NCI-H2227 treated with DMSO at 0.1 percent for 48 hours (cell line): ENCODE measurements around the gene ROCK1.

ENCODE experiments used
- DNase-seq: peaks from one replicate; lab custom pipeline; 2025; lab: John Stamatoyannopoulos, UW

ROCK1 gene

DNA sequence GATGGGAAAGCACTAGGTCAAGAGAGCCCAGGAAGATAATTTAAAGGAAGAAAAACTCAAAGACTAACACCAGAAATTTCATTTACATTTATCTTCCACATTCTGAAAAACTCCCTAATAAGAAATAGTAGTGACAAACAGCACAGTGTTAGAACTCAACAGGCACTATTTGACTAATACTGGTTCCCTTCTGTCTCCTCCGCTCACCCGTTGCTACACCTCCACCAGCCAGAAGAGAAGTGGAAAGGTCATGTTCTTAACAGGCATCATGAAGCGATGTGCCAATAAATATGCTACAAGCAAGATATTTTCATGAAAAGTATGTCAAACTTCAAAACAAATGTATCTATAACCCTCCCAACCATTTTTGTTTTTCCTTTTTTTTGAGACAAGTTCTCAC is 5.7 kb downstream of the ROCK1 start:
- no peak for DNase-seq

DNA sequence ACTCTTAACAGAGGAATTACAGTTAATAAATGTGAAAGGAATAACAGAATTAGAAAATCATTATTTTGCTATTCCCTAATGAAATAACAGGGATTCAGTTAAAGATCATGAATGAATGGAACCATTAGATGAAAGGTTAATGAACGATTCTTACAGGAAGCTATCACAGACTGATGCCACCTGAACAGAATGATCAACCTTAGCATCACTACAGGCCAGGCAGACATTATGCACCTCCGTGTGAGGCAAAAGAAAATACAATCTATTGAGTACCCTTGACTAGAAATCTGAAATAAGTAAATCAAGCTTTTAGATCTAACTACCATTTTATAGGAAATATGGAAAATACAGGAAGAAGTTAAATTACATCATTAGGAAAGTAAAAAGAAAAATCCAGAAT is 10.4 kb downstream of the ROCK1 start:
- DNase-seq, result no peak

DNA sequence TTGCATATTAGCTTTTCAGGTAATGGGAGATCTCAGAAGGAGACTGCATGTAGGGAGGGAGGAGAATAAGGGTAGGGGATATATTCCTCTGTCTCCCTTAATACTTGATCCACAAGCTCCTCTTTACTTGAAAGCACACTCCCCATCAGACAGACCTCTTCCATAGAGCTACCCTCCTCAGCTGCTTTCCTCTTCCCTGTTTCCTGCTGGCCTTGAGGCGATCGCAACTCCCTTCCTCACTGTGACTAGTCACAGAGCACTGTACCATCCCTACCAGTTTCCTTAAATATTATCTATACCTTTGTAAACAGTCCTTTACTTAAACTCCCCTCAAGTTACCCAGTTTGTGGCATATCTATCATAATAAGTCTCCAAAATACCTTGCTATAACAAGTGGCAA is 10.9 kb downstream of the ROCK1 start:
- DNase-seq, result no peak

DNA sequence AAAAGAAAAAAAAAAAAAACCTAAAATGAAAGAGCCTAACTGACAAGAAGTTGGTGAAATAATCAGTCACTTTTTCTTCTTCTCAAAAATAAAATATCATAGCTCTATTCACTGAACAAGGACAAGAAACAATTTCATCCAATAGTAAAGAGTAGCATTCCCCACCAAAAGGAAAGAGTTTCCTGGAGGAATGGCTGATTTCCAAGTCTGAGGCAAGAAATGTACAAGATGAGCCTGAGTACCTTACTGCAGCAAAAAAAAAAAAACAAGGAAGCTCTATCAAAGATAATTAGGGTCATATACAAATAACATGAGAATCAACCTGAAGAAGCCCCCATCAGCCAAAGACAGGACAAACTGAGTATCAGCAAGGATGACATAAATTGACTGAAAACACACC is 11.5 kb downstream of the ROCK1 start:
- no peak for DNase-seq

DNA sequence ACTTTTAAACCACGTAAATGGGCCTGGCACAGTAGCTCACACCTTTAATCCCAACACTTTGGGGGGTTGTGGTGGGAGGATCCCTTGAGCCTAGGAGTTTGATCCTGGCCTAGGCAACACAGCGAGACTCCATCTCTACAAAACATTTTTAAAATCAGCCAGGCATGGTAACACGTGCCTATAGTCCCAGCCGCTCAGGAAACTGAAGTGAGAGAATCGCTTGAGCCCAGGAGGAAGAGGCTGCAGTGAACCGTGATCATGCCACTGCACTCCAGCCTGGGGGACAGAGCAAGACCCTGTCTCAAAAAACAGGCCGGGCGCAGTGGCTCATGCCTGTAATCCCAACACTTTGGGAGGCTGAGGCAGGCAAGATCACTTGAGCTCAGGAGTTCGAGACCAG is 12.2 kb downstream of the ROCK1 start:
- no peak for DNase-seq

DNA sequence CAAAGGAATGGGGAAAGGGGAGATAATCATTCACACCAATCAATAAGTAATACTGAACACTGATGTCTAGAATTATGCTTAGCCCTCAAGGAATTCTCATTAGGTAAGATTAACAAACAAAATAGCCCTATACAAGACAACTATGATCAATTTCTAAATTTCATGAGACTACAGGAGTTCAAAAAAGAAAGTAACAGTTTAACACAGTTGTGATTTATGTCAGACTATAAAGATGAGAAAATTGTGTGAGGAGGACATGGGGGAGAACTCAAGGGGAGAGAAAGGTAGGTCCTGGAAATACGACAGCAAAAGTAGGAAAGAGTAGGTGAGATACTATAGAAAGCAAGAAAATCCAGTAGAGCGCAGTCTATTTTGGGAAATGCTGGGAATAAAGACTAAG is 14.9 kb downstream of the ROCK1 start:
- no peak for DNase-seq

DNA sequence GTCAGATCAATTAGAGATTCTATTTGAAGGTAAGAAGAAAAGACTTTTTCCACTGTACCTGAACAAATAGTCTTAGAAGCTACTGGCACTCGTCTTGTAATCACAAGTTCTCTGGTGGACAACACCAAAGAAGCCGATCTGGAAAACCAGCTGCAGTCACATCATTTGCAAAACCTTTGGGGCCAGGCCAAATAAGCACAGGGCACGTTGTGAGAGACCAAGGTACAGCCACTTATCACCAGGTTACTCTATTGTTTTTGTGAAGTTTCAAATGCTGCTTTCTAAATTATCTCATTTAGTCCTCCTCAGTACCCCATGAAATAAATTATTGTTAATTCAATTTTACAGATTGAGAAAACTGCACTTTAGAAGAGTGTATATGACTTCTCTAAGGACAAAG is 18.5 kb downstream of the ROCK1 start:
- DNase-seq, result no peak

DNA sequence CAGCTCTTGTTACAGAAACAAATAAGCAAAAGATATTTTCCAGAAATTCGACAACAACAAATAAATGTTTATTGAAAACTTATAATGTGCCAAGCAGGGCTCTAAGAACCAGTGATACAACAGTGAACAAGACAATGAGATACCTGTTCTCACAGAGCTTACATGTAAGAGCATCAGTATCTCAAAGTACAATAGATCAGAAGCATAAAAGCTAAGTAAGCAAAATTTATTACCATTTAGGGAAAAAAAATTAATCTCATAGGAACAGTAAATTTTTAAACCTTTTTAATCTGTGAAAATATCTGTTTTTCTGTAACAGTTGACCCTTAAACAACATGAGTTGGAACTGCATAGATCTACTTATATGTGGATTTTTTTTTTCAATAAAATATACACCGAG is 20.9 kb downstream of the ROCK1 start:
- no peak for DNase-seq

DNA sequence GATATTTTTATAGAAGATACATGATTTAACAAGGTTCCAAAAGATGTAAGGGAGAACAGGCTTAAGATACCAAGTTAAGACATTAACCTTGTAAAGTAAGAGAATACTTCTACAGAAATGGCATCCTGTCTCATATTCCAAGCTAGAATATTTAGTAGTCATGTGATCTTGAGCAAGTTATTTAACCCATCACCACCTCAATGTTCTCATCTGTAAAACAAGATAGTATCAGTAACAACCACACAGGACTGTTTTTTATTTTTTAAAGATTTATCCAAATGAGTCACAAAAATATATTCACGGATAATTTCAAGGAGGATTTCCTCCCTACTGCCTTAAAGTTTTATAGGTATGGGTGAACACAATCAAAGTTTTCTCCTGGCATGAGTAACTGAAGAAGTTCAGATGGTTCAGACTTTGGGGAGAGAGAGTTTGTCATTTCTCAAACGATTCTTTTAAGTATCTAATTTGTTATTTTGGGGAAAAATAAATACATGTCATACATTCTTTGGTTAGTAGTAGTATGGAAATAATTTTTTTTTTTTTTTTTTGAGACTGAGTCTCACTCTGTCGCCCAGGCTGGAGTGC is 25.9 kb downstream of the ROCK1 start:
- DNase-seq, result no peak

DNA sequence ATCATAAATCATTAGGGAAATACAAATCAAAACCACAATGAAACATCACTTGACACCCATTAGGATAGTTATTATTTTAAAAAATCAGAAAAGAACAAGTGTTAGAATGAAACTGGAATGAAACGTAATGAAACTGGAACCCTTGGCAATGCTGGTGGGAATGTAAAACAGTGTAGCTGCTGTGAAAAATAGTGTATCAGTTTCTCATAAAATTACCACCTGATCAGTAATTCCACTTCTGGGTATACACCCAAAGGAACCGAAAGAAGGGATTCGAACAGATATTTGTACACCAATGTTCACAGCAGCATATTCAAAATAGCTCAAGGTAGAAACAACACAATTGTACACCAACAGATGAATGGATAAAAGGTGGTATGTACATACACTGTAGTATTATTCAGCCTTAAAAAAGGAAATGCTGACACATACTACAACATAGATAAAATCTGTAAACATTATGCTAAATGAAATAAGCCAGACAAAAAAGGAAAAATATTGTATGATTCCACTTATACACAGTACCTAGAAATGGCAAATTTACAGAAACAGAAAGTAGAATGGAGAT is 27.0 kb downstream of the ROCK1 start:
- no peak for DNase-seq

DNA sequence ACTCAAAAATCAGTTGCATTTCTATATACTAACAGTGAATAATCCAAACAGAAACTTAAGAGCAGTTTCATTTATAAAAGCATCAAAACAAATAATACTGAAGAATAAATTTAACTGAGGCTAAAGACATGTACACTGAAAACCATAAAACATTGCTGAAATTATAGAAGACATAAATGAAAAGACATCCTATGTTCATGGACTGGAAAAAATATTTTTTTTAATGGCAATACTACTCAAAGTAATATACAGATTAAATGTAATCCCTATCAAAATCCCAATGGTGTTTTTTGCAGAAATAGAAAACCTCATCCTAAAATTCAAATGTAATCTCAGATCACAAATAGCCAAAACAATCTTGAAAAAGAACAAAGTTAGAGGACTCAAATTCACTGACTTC is 28.6 kb downstream of the ROCK1 start:
- no peak for DNase-seq

DNA sequence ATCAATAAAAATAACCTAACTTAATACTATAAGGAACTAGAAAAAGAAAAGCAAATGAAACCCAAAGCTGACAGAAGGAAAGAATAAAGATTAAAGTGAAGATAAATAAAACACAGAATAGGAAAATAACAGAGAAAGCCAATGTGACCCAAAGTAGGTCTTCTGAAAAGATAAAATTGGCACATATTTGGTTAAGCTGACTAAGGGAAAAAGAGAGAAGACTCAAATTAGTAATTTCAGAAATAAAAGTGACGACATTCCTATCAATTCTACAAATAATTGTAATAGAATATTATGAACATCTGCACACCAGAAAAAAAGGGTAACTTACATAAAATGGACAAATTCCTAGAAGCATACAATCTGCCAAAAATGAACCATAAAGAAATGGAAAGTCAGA is 30.2 kb downstream of the ROCK1 start:
- no peak for DNase-seq

DNA sequence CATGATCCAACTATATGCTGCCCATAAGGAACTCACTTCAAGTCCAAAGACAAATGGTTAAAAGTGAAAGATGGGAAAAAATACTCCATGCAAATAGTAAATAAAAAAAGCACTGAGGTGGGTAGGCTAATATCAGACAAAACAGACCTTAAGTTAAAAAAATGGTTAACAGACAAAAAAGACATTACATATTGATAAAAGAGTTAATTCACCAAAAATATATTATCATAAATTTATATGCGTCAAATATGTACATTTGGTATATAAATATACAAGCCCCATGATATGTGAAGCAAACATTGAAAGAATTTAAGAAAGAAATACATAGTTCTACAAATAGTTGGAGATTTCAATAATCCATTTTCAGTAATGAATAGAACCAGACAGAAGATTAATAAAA is 31.0 kb downstream of the ROCK1 start:
- DNase-seq, result no peak

DNA sequence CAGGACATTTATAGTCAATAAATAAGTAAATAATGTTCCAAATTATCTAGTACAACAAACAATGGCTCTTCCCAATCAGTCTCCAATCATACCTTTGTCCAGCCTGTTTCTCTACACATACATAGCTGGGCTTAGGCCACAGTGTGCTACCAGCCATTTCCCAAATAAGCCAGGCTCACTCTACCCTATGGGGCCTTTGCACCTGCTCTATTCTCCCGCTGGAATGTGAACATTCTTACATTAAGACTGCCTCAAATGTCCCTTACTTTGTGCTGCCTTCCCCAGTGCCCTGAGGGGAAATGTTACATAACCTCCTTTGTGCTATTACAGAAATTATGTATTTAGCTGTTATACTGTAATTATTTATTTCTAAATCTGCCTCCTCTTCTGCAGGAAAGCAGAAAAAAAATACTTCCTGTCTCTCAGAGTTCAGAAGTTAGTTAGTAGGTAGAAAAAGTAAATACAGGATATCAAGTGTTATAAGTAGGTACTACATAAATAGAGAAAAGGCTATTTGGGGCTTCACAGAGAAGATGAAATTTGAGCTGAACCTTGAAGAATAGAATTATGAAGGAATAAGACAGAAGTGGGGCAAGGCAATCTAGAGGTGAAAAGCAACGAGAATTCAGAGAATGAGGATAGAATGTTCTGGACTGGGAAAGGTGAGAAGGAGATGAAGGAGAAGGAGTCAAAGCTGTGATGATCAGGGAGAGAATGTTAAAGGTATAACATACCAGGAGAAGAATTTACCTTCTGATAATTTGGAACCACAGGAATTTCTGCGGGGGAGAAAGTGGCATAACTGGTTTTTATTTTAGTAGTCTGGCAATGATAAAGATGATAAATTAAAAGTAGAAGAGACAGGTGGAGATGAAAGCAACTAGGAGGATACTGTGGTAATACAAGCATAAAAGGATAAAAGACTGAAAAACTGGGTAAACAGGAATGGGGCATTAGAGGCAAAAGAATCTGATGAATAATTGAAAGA is 37.0 kb downstream of the ROCK1 start:
- DNase-seq, result no peak

DNA sequence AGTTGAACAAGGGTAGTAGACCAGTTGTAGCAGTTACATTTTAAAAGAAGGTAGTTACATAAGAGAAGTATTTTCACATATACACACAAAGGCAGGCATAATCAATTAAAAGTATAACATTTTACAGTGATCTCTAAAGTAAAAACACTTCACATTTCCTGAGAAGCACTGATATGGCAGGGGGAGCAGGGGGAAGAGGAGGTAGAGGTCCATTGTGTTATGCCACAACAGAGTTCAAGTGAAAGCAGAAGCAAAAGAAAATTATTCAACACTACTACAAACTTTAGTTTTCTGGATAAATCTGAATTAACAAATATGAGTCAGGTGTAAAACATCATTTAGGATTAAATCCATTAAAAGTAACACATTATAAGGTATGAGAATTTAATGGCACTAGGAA is 38.4 kb downstream of the ROCK1 start:
- no peak for DNase-seq

DNA sequence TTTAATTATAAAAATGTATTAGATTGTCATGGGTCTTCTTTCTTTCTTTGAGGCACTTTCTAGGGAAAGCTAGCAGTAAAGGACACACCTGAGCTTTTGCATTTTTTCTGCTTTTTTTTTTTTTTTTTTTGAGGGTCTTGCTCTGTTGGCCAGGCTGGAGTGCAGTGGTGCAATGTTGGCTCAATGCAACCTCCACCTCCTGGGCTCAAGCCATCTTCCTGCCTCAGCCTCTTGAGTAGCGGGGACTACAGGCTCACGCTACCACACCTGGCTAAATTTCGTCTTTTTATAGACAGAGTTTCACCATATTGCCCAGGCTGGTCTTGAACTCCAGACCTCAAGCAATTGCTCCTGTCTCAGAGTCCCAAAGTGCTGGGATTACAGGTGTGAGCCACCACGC is 40.5 kb downstream of the ROCK1 start:
- DNase-seq, result no peak

DNA sequence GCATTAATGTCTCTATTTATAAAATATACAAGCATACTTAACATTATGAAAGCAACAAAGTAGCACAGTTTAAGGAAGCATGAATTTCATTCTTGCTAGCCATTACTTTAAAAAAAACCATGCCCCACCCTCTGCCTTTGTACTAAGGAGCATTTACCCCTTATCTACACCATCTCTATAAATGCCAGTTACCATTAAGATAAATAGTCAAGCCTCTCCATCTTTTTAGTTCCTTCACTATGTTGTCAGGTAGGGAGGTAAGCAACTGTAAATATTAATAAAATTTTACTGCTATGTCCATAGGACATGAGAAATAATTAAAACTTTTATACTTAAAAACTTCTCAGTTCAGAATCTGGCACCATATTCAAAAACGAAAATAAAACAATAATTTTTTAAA is 42.1 kb downstream of the ROCK1 start:
- no peak for DNase-seq

DNA sequence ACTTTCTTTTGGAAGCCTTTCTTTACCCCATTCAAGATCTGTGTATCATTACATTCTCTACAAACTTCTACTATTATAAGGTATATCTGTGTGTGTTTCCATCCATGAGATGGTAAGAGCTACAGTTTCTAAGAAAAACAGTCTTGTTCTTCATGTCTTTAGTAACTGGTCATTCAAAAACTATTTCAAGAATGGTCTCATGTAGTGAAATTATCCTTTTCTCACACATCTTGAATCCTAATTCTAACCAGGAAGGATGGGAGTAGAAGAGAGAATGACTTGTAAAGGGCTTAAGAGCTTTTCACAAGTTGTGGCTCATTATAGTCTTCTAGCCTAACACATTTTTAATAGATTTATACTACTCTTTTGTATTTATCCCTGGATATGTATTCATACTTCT is 47.3 kb downstream of the ROCK1 start:
- DNase-seq, result no peak

DNA sequence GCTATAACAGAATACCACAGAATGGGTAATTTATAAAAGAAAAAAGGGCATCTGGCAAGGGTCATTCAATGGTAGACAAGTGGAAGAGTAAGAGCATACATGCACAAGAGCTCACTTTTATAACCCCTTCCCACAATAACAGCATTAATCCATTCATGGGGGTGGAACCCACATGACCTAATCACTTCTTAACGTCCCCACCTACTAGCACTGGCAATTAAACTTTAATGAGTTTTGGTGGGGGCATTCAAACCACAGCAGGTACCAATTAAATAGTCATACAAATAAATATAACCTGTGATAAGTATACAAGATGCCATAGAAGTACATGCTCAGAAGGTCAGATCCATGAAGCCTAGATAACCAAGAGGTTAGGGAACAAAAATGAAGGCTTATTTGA is 48.6 kb downstream of the ROCK1 start:
- no peak for DNase-seq

DNA sequence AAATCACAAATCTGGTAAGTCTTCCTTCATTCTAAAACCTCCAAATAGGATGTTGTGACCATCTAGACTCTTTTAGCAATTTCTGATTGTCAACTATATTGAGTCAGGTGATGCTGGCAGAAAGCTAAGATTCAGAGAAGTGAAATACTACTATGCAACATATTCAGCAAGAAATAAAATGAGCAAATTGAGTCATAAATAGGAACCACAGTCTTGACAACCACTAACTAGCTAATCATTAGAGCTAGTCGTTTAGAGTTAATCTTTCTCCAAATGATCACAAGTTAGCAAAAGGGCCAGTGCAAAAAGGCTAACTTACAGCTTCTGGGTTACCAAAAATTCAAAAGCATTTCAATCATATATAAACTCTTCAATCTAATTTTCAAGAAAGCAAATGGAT is 54.5 kb downstream of the ROCK1 start:
- DNase-seq, result no peak

DNA sequence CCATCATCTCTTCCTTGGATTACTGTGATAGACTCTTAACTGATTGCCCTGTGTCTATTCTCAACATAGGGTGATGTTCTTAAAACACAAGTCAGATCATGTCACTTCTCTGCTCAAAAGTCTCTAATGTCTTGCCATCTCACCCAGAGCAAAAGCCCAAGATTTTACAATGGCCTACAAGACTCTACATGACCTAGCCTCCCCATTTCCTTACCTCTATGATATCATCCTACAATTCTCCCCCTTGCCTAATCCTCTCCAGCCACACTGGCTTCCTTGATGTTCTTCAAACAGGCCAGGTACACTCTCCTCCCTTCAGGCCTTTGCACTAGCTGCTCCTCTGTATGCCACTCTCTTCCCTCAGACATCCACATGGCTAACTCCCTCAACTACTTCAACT is 55.1 kb downstream of the ROCK1 start:
- no peak for DNase-seq

DNA sequence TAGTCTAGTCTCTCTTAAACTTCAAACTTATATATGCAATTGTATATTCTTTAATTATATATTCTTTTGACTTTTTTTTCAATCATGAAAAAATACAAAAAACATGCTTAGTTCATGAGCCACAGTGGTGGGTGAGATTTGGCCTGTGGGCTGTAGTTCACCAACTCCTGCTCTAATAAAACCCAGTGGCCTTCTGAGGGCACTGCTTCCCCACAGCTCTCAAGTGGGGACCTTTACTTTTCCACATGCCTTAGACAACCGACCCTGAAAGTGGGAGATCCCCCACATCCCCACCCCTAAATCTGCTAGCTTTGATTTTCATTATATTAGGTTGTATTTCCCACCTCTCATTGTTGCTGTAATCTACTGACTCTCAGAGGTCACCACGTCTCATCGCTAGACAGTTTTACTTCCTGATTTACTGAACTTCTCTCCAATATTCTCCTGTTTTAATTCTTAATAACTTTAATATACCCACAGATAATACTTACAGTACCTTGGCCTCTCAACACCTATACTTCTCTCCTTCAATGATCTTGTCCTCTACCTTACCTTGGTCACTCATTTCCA is 57.3 kb downstream of the ROCK1 start:
- DNase-seq, result no peak

DNA sequence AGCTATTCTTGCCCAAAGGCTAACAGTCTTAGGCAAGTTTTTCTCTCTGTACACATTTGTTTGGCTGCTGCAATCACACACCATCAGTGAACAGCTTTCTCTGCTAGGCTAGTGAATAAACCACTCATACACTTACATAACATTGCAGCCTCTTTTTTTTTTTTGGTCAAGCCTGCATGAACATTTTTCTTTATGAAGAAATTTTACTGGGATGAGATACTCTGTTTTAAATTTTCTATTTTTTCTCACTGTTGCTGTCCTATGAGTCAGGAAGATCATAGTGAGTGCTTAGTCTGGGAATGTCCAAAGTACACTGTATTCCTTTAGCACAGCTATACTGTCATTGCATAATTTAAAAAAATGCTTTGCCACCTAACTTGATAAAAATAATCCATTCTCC is 58.5 kb downstream of the ROCK1 start:
- no peak for DNase-seq
